GM12891 (cell line): Measurements from ENCODE around the gene SCAP.
"Not testable (repeated sequence)": the region's sequence is repeated elsewhere in the genome, so short reads cannot be mapped to it uniquely, and the experiment has no call there.

Source experiments
- DNase-seq: peaks from one replicate; pipeline ENCODE4 v3.0.0; 2011; ENCODE audit warnings: low spot score; ENCODE audit not compliant: insufficient read length
- FAIRE-seq: peaks from 2 replicates; lab custom pipeline; 2011; peaks lifted over from hg19 to GRCh38; lab: Jason Lieb, UNC
- PAX5 ChIP-seq: IDR thresholded peaks from 2 replicates; pipeline ENCODE4 v1.6.1; 2011; ENCODE audit warnings: low read length, moderate library complexity, mild to moderate bottlenecking; ENCODE audit not compliant: insufficient read depth, severe bottlenecking
- POLR2A ChIP-seq: IDR thresholded peaks from 2 replicates; pipeline ENCODE4 v1.6.1; 2011; ENCODE audit warnings: low read depth, low read length, control low read depth
- POLR2AphosphoS5 ChIP-seq: IDR thresholded peaks from 2 replicates; pipeline ENCODE4 v1.6.1; 2011; ENCODE audit warnings: low read depth, low read length, control low read depth
- POU2F2 ChIP-seq: IDR thresholded peaks from 2 replicates; pipeline ENCODE4 v1.6.1; 2011; ENCODE audit warnings: low read depth, mild to moderate bottlenecking, control low read depth, low read length, moderate library complexity
- SPI1 ChIP-seq: IDR thresholded peaks from 2 replicates; pipeline ENCODE4 v1.6.1; 2011; ENCODE audit warnings: low read depth, low read length, control low read depth
- TAF1 ChIP-seq: IDR thresholded peaks from 2 replicates; pipeline ENCODE4 v1.6.1; 2011; ENCODE audit warnings: low read depth, low read length, control low read depth

Gene SCAP

DNA sequence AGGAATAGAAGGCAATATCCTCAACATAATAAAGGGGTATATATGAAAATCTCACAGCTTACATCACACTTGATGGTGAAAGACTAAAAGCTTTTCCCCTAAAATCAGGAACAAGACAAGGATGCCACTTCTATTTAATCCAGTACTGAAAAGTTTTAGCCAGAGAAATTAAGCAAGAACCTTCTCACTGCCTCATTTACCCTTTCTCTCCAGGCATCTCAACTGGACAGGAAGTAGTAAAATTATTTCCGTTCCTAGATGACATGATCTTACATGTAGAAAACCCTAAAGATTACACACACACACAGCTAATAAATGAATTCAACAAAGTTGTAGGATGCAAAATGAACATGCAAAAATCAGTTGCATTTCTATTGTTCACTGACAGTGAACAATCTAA is 11.2 kb downstream of the SCAP start:
- no peak for DNase-seq
- no peak for FAIRE-seq
- TF ChIP-seq SPI1, result 0 out of 2 replicates have a peak, but pooled peaks have one; percentile 8
- no peak for TF ChIP-seq POLR2AphosphoS5

DNA sequence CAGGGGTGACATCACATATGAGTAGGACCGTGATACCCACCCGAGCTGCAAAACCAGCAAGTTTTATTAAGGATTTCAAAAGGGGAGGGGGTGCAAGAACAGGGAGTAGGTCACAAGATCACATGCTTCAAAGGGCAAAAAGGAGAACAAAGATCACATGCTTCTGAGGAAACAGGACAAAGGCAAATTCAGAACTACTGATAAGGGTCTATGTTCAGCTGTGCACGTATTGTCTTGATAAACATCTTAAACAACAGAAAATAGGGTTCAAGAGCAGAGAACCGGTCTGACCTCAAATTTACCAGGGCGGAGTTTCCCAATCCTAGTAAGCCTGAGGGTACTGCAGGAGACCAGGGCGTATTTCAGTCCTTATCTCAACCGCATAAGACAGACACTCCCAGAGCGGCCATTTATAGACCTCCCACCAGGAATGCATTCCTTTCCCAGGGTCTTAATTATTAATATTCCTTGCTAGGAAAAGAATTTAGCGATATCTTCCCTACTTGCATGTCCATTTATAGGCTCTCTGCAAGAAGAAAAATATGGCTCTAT is 16.1 kb downstream of the SCAP start:
- not testable (repeated sequence) for DNase-seq, FAIRE-seq

DNA sequence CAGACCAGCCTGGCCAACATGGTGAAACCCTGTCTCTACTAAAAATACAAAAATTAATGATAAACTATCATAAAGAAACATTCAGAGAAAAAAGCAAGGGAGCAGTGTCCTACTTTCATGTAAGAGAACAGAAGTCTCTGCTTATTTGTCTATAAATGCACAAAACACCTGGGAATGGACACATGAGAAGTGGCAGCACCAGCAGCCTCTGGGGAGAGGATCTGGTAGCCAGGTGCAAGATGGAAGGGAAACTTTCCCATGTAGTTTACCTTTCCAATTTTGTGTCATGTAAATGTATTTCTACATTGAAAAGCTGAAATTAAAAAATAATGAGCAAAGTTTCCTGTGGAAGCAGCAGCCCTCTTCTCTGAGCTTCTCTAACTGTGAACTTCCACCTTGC is 18.8 kb downstream of the SCAP start:
- FAIRE-seq (no peak), DNase-seq (no peak)
- TF ChIP-seq PAX5, result no peak
- TF ChIP-seq POU2F2, result no peak
- TF ChIP-seq TAF1, result no peak
- TF ChIP-seq POLR2A, result no peak
- no peak for TF ChIP-seq POLR2AphosphoS5
- no peak for TF ChIP-seq SPI1

DNA sequence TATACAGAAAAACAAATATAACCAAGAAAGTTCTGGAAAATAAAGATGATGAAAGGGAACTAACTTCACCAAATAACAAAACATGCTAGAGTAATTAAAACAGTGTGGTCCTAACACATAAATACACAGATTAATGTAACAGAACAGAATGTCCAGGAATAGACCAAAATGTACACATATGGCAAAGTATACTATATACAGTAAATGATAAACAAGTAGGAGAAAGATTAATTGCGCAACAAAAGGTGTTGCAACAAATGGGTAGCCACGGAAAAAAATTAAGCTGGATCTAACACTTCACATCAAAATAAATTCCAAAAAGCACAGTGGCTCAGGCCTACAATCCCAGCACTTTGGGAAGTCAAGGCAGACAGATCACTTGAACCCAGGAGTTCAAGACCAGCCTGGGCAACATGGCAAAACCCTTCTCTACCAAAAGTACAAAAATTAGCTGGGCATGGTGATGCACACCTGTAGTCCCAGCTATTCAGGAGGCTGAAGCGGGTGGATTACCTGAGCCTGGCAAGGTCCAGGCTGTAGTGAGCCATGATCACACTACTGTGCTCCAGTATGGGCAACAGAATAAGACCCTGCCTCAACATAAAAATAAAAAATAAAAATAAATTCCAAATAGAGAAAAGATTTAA is 19.8 kb downstream of the SCAP start:
- no peak for FAIRE-seq
- TF ChIP-seq POLR2AphosphoS5 (no peak), POU2F2 (no peak)
- DNase-seq, result no peak

DNA sequence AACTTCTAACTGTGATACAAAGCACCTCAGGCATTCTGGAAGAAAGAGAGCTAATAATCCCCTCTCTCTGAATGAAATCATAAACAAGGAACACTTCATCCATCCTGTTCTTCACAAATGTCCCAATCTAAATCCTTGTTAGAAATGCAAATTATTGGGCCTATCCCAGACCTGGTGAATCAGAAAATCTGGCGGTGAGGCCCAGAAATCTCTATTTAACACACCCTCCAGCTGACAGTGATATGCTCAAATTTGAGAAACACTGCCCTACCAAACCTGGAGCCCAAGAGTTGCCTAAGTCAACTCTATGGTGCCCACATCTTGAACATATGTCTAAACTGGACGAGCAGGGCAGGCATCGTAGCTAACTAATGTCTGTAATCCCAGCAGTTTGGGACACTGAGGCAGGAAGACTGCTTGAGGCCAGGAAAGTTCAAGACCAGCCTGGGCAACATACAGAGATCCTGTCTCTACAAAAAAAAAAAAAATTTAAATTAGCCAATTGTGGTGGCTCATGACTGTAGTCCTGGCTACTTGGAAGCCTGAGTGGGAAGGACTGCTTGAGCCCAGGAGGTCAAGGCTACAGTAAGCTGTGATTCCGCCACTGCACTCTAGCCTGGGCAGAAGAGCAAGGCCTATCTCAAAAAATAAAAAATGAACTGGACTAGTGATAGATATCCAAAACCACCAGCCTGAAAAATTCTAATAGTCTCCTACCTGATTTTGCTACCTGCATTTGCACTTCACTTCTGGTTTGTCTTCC is 23.1 kb downstream of the SCAP start:
- DNase-seq (no peak), FAIRE-seq (no peak)
- TF ChIP-seq TAF1, result no peak

GRCh38 chr3:47444103-47444502 is 31.6 kb downstream of the SCAP start:
- DNase-seq, result no peak
- TF ChIP-seq SPI1, result no peak
- TF ChIP-seq POLR2AphosphoS5, result no peak
- TF ChIP-seq POU2F2, result no peak
- no peak for TF ChIP-seq PAX5
- no peak for TF ChIP-seq TAF1
- FAIRE-seq, result no peak

- no peak for FAIRE-seq
These were observed 32.1 kb downstream of the SCAP start for GRCh38 chr3:47443611-47443995.

GRCh38 chr3:47441796-47442551 is 33.8 kb downstream of the SCAP start:
- TF ChIP-seq TAF1, result no peak
- no peak for TF ChIP-seq POLR2AphosphoS5
- no peak for TF ChIP-seq SPI1
- no peak for TF ChIP-seq POLR2A
- TF ChIP-seq PAX5, result no peak
- TF ChIP-seq POU2F2, result no peak
- FAIRE-seq (no peak), DNase-seq (no peak)

More at GRCh38 chr3:47443611-47443995, 32.1 kb downstream of the SCAP start:
- no peak for DNase-seq
- no peak for TF ChIP-seq TAF1

- TF ChIP-seq SPI1, result no peak
- no peak for TF ChIP-seq POLR2AphosphoS5
- TF ChIP-seq POU2F2, result no peak
- TF ChIP-seq POLR2A, result no peak
- no peak for TF ChIP-seq TAF1
- TF ChIP-seq PAX5, result no peak
- DNase-seq, result no peak
- no peak for FAIRE-seq
These were observed 35.6 kb downstream of the SCAP start for GRCh38 chr3:47440131-47440530.

GRCh38 chr3:47436180-47436579 is 39.6 kb downstream of the SCAP start:
- TF ChIP-seq TAF1 (no peak), POU2F2 (no peak), SPI1 (no peak), PAX5 (no peak), POLR2AphosphoS5 (no peak), POLR2A (no peak)
- FAIRE-seq (no peak), DNase-seq (no peak)

GRCh38 chr3:47434849-47435248 is 40.9 kb downstream of the SCAP start:
- TF ChIP-seq POLR2AphosphoS5 (no peak), PAX5 (no peak), POU2F2 (no peak), POLR2A (no peak), TAF1 (no peak), SPI1 (no peak)

More at GRCh38 chr3:47434849-47435248, 40.9 kb downstream of the SCAP start:
- FAIRE-seq, result no peak
- no peak for DNase-seq
